Measurements from ENCODE around the gene NDUFAF8.

The NDUFAF8 gene

GRCh38 chr17:81238815-81239713, at the start of gene NDUFAF8, which contains the start of gene TEPSIN:
NDUFAF8 (plus strand) TSS chr17:81239318; CDS start chr17:81239364, 46 bp downstream.
TEPSIN (minus strand) TSS chr17:81239055; CDS start chr17:81239033, 22 bp downstream.
- peak; percentile 100 for DNase-seq (ENCODE audit: low read depth)

DNA sequence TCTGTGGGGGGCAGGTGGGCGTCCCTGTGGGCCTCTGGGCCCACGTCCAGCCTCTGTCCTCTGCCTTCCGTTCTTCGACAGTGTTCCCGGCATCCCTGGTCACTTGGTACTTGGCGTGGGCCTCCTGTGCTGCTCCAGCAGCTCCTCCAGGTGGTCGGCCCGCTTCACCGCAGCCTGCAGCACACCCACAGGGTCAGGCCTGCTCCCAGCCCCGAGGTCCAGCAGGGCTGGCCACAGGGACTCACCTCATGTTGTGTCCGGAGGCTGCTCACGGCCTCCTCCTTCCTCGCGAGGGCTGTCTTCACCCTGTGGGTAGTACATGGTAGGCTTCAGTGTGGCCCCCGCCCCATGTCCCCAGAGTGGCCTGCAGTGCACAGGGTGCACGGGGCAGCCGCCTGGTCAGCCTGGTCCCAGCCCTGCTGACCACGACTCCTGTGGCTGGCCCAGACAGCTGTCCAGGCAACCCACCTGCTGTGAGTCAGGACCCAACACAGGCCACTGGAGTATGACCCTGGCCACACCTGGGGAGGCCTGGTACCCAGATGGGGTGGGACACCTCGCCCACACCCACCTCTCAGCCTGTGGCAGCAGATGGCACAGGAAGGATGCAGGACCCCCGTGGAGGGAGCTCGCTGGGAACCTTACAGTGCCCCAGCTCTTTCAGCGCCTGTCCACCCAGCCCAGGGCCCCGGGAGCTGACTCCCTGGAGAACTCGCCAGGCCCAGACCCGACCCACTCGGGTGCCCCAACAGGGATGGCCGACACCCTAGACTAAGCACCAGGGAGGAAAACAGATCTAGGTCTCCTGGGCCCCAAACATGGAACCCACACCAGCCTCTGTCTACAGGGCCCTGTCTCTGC, 49.2 kb upstream of the NDUFAF8 start:
- DNase-seq (ENCODE audit: low read depth), result no peak

DNA sequence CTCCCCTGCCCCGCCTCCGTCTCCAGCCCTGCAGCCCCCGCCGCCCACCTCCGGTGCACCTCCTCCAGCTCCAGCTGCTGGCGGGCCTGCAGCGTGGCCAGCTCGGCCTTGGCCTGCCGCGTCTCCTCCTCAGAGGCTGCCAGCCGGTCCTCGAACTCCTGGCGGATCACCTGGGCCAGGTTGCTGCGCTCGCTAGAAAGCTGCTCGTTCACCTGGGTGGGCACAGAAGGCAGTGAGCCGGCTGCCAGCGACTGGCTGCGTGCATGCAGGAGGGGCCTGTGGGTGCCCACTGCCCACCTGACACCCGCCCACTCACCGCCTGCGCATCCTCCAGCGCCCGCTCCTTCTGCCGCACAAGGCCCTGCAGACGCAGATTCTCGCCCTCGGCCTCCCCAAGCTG, 48.5 kb upstream of the NDUFAF8 start:
- DNase-seq (ENCODE audit: low read depth), result no peak

- DNase-seq (ENCODE audit: low read depth), result no peak
Measured at GRCh38 chr17:81191116-81191515, 48.0 kb upstream of the NDUFAF8 start.

- no peak for DNase-seq (ENCODE audit: low read depth)
Measured at GRCh38 chr17:81191646-81192045, 47.5 kb upstream of the NDUFAF8 start.

- DNase-seq (ENCODE audit: low read depth), result no peak
Measured at GRCh38 chr17:81192386-81193050, 46.6 kb upstream of the NDUFAF8 start.

GRCh38 chr17:81193051-81193410, 46.1 kb upstream of the NDUFAF8 start:
- no peak for DNase-seq (ENCODE audit: low read depth)

GRCh38 chr17:81193470-81194224, 45.5 kb upstream of the NDUFAF8 start:
- DNase-seq (ENCODE audit: low read depth), result no peak

DNA sequence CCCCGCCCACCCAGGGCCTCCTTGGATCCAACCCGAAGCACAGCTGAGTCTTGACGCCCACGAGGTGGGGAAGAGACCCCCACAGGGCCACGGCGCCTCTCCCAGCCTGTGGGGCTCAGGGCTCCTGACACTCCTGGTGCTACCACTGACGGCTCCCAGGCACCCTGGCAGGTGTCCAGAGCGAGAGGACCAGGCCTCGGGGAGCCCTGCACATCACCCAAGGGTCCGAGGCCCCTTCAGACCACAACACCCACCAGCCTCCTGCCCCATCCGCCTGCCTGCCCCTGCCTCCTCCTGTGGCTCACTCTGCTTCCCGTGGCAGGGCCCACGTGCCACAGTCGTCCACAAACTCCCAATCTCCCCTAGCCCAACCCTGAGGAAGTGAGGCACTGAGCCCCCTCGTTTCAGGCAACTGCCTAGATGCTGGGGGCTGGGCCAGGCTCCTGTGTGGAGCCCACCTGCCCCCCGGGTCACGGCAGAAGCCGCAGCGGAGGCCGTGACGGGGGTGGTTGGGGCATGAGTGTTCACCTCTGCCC, 44.8 kb upstream of the NDUFAF8 start:
- no peak for DNase-seq (ENCODE audit: low read depth)

- DNase-seq (ENCODE audit: low read depth), result no peak
Measured at GRCh38 chr17:81194941-81195901, 43.9 kb upstream of the NDUFAF8 start.

- DNase-seq (ENCODE audit: low read depth), result no peak
Measured at GRCh38 chr17:81195941-81196495, 43.1 kb upstream of the NDUFAF8 start.

DNA sequence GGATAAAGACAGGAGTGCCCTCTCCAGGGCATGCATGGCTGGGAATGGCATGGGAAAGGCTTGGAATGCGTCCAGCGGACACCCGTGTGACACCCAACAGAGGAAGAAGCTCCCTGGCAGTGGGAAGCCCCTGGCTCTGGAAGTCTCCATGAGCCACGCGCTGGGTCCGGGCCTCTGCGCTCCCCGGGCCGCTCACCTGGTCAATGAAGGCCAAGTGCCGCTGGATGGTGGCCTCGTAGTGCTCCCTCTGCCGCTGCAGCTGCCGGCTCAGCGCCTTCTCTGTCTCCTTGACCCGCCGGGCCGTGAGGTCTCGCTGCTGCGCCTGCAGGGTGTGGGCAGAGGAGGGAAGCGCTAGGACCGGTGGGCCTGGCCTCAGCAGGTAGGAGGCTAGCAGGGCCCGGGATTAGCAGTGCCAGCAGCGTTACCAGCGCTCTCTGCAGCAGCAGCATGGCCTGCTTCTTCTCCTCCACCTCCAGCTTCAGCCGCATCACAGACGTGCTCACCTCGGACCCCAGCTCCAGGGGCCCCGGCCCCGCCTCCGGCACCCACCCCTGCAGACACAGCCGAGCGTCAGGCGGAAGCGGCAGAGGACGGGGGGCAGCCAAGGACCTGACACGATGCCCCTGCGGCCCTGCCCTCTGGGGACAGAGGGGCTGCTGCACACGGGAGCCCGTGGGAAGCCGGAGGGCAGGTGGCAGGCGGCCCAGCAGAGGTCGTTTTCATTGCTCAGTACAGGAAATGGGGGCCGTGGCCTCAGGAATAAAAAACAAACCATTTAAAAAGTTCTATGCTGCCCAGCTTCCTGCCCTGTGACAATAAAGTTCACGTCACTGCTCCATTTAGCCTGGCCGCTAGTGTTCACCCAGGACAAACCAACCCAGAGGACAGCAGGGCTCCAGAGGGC, 42.4 kb upstream of the NDUFAF8 start:
- no peak for DNase-seq (ENCODE audit: low read depth)

DNA sequence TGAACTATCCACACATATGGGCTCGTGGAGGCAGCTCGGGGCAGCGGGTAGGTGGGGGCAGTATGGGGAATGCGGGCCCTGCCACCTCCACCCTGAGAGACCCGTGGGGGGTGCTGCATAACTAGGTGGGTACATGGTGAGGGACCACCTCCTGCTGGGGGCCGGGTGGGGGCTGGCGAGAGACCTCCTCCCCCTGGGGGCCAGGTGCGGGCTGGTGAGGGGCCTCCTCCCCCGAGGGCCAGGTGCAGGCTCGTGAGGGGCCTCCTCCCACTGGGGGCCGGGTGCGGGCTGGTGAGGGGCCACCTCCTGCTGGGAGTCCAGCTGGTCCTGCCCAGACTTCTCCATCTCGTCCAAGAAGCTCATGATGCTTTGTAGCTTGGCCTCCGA, 41.7 kb upstream of the NDUFAF8 start:
- DNase-seq (ENCODE audit: low read depth), result no peak

DNA sequence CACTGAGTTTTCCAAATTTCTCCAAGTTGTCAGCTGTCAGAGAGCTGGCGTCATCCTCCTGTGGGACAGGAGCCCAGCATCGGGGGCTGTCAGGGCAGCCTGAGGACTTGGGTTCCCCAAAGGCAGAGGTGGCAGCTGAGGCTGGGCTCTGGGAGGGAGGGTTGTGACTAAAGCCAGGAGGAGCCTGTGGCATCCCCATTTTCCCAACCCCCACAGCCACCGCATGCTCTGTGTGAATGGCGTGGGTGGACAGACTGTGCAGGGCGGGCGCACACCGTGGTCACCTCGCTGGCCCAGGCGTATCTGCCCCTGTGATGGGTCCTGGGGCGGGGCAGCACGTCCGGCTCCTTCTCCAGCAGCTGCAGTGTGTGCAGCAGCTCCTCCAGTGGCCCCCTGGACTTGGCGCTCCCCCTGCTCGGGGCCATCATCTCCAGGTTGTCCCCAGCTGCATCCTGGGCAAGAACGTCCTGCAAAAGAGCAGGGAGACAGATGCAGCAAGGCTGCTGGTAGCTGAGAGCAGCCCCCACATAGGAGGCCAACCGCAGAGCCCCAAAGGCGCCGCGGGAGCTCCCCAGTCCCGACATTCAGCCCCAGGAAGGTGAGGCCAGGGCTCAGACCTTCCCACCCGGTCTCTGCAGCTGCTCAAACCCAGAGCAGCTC, 41.2 kb upstream of the NDUFAF8 start:
- no peak for DNase-seq (ENCODE audit: low read depth)

- DNase-seq (ENCODE audit: low read depth), result no peak
Measured at GRCh38 chr17:81198826-81199481, 40.2 kb upstream of the NDUFAF8 start.

DNA sequence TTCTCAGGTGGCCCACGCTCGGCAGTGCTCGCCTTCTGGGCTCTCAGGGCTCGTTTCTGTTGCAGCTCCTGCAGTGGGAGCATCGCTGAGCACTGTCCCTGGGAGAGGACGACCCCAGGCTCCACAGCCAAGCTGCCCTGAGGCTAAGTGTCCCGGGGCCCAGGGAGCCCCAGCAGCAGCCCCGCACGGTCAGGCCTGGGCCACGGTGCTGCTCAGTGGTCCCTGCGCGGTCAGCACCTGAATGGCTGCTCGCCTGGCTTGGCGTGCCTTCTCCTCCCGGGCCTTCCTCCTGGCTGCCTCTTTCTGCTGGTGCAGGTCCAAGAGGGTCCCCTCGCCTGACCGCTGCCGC, 39.7 kb upstream of the NDUFAF8 start:
- DNase-seq (ENCODE audit: low read depth), result no peak

DNA sequence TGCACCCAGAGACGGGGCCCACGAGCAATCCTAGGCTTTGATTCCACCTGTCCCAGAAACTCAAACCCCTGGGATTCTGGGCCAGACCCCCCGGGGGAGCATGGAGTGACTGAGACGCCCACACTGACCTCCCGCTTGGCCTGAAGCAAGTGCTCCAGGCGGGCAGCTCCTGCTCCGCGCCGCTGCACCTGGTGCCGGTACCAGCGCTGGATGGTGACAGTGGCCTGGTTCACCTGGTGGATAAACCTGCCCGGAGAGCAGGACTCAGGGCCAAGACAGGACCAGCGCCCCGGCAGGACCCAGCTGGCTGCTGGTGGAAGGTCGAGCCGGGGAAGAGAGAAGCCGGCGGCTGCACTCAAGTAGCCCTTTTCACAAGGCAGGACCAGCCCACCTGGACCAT, 38.9 kb upstream of the NDUFAF8 start:
- DNase-seq (ENCODE audit: low read depth), result no peak
